Stimulated activated CD8-positive, alpha-beta memory T cell treated with anti-CD3 and anti-CD28 coated beads, Interleukin-15, amount 100 ng/mL, for 4 hours (primary cell): ENCODE measurements around the gene TCEAL3.
"Not testable (repeated sequence)": the region's sequence is repeated elsewhere in the genome, so short reads cannot be mapped to it uniquely, and the experiment has no call there.

Source experiments
- DNase-seq, 2 donors: peaks; one replicate each; pipeline ENCODE4 v3.0.0-alpha.2; 2020; ENCODE audit warnings: low read depth in 2 of 2

The TCEAL3 gene

DNA sequence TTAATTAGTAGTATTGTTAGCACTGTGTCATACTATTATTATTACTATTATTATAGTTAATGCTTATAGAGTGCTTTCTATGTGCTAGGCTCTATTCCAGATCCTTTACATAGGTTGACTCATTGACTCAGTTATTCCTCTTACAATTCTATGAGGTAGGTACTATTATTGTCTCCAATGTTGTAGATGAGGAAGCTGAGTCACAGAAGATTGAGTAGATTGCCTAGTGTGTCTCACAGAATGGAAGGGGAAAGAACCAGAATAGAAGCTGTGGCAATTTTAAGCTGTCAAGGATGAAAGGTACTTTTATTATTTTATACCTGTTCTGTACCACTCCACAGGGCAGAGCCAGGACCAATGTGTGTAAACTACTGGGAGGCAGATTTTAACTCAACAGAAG is 19.1 kb downstream of the TCEAL3 start:
- no peak for DNase-seq

- no peak for DNase-seq
Observed at GRCh38 chrX:103628386-103629317, 20.9 kb downstream of the TCEAL3 start, which contains the start of gene TCEAL1. TSS of gene TCEAL1 (plus strand) at chrX:103628975. CDS start at chrX:103629917, 942 bp downstream.

GRCh38 chrX:103629318-103630170 is 21.8 kb downstream of the TCEAL3 start:
- DNase-seq = no peak

DNA sequence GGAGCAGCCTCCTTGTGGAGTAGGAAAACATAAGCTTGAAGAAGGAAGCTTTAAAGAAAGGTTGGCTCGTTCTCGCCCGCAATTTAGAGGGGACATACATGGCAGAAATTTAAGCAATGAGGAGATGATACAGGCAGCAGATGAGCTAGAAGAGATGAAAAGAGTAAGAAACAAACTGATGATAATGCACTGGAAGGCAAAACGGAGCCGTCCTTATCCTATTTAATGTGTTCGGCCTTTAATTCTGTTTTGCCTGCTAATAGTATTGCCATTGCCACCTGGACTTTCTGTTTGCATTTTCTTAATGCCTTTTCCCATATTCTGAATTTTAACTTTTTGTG is 22.4 kb downstream of the TCEAL3 start:
- no peak for DNase-seq

GRCh38 chrX:103631145-103631544 is 23.4 kb downstream of the TCEAL3 start:
- no peak for DNase-seq

GRCh38 chrX:103635436-103635835 is 27.7 kb downstream of the TCEAL3 start:
- DNase-seq = no peak

GRCh38 chrX:103637604-103638338 is 30.0 kb downstream of the TCEAL3 start:
- no peak for DNase-seq

- DNase-seq = not testable (repeated sequence)
Observed at GRCh38 chrX:103638479-103639346, 30.9 kb downstream of the TCEAL3 start.

GRCh38 chrX:103640401-103641155 is 32.8 kb downstream of the TCEAL3 start:
- DNase-seq = no peak

- no peak for DNase-seq
Observed at GRCh38 chrX:103644125-103644524, 36.4 kb downstream of the TCEAL3 start.

- no peak for DNase-seq
Observed at GRCh38 chrX:103647630-103648029, 39.9 kb downstream of the TCEAL3 start.

- DNase-seq = no peak
Observed at GRCh38 chrX:103651151-103651773, 43.5 kb downstream of the TCEAL3 start.

GRCh38 chrX:103655230-103656000 is 47.7 kb downstream of the TCEAL3 start:
- DNase-seq = not testable (repeated sequence)

GRCh38 chrX:103656617-103657016 is 48.9 kb downstream of the TCEAL3 start:
- no peak for DNase-seq

DNA sequence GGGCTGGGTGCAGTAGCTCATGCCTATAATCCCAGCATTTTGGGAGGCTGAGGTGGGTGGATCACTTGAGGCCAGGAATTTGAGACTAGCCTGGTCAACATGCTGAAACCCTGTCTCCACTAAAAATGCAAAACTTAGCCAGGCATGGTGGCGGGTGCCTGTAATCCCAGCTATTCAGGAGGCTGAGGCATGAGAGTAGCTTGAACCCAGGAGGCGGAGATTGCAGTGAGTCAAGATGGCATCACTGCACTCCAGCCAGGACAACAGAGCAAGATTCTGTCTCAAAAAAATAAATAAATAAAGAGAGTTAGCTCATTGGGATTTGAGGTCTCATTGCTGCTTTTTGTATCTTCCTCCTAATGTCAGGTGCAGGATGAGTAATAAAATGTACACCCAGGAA is 49.3 kb downstream of the TCEAL3 start:
- DNase-seq = not testable (repeated sequence)

DNA sequence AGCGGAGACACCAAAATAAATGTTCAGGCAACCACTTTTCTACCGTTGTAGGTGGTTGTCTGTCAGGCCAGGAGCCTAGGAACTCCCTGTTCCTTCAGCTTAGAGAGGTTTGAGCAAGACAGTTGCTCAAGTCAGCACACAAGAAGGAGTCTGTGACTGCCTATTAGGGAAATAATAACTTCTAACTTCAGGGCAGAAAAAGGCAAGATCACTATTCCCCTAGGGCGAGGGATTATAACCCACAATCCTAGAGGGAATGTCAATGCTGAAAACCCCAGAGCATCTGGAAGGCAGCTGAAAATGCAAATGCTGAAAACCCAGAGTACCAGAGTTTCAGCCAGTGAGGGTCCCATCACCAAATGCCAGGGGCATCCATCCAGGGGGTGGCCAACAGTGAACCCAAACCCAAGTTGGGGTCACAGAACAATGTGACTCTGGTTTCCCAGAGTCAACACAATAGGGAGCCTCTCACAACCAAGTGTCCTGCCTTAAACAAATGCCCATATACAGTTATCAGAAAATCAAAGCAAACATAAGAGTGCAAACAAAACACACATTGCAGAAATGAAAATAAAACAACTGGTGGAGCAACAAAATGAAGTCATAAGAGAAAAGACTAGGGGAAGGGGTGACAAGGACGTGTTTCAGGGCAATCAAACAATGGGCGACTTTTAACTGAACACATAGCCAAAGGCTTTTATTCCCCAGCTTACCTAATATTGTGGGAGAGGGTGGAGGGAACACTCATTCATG is 51.1 kb downstream of the TCEAL3 start:
- no peak for DNase-seq

GRCh38 chrX:103659460-103659859 is 51.7 kb downstream of the TCEAL3 start:
- DNase-seq = not testable (repeated sequence)
